GM10248 (cell line): Measurements from ENCODE around the gene HACD2.

ENCODE experiments used
- CTCF ChIA-PET: fragments of 300-600 bp; sonication (Branson Sonifier 250); formaldehyde crosslinking; extraction: SDS; loops from one replicate; lab custom pipeline; 2021; ENCODE audit warnings: antibody characterized with exemption; lab: Yijun Ruan, JAX
- POLR2A ChIA-PET: fragments of 350-650 bp; sonication (Branson Sonifier 250); formaldehyde crosslinking; extraction: SDS; loops from one replicate; lab custom pipeline; 2020; ENCODE audit warnings: antibody characterized with exemption; lab: Yijun Ruan, JAX
- DNase-seq: peaks from one replicate; pipeline ENCODE4 v3.0.0; 2012; ENCODE audit errors: extremely low spot score
- CTCF ChIP-seq: IDR thresholded peaks from 2 replicates; pipeline ENCODE4 v1.5.1; 2012; ENCODE audit warnings: mild to moderate bottlenecking, low read depth; ENCODE audit errors: extremely low read depth, missing control alignments, control extremely low read depth

Gene HACD2

DNA sequence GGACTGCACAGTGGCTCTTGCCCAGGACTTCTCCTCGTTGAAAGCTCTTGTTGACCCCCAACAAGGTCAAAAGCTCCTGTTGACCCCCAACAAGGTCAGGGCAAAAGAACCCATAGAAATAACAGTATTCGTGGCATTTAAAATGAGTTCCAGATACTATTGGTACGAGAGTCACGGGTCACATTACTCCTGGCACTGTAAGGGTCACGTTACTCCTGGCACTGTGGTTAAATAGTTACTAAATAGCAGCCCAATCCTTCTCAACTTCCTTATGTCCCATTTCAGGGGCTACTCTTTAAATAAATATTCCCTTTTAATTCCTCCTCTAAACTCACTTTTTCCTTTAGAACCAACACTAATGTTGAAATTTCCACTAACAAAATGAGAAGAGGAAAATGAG lies 117.8 kb downstream of the HACD2 start:
- ChIA-PET POLR2A (no interaction called here), CTCF (interaction anchor here (0.9 to 1.5 kb wide), 3 partner anchors 16 to 92 kb away, joined by 3 read pairs; no protein-coding TSS in a partner anchor)
- TF ChIP-seq CTCF: no peak
- no peak for DNase-seq

DNA sequence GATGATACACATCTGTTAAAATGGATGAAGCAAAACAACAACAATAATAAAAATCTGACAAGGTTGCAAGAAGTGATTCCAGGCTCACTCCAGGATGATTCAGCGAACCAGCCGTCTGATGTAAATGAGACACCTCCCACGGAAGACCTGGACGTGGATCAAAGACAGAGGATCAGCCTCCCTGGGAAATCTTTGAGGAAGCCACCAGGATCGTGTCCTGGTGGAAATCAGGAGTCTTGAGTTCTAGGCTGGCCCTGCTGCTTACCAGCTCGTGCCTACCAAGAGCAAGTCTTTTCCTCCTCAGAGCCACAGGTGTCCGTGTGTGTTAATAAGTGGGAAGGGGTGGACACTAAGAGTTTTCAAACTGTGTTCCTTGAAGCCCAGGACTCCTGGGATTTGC lies 120.6 kb downstream of the HACD2 start:
- DNase-seq: no peak
- TF ChIP-seq CTCF: no peak
- POLR2A ChIA-PET: no interaction called here
- CTCF ChIA-PET: interaction anchor here (1.2 kb wide), 1 partner anchor 157 kb away, joined by 3 read pairs; no protein-coding TSS in a partner anchor

DNA sequence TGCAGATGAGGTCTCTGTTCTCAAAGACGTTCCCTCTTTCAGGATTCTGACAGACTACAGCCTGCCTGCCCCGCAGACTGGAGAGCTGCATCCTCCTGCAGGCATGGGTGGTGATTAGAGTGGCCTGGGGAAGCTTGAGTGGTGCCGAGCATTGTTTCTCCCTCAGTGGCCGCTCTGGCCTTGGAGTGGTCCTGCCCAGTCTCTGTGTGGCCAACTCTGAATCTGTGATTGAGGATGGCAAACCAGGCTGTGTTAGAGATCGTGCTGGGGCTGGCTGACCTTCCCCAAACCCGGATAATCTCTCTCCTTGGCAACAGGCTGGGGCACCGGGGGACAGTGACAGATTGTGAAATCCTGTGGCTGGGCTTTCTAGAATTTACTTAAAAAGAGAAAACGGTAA lies 125.0 kb downstream of the HACD2 start:
- no peak for TF ChIP-seq CTCF
- POLR2A ChIA-PET: no interaction called here
- CTCF ChIA-PET: no interaction called here
- no peak for DNase-seq

DNA sequence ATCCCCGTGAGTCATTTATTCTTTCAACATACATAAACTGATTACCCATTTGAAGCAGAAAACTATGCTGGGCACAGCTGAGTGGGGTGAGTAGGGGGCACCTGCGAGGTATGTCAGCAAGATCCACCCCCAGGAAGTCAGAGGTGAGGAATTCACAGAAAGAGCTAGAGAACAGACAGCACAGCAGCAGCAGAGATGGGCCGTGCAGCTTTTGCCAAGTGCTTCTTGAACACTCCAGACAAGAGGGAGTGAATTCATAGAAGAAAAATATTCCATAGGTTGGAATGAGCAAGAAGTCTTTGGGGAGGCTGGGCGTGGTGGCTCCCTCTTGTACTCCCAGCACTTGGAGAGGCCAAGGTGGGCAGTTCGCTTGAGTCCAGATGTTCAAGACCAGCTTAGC lies 126.6 kb downstream of the HACD2 start:
- no peak for DNase-seq
- POLR2A ChIA-PET: no interaction called here
- TF ChIP-seq CTCF: no peak
- CTCF ChIA-PET: no interaction called here

- POLR2A ChIA-PET: no interaction called here
- no peak for DNase-seq
- CTCF ChIA-PET: no interaction called here
- TF ChIP-seq CTCF: no peak
Observed at GRCh38 chr3:123457841-123458240, 127.0 kb downstream of the HACD2 start.

- CTCF ChIA-PET: no interaction called here
- DNase-seq: no peak
- POLR2A ChIA-PET: no interaction called here
- no peak for TF ChIP-seq CTCF
Observed at GRCh38 chr3:123453675-123454074, 131.2 kb downstream of the HACD2 start.

GRCh38 chr3:123451186-123451585 lies 133.7 kb downstream of the HACD2 start:
- DNase-seq: no peak
- CTCF ChIA-PET: interaction anchor here (5.7 kb wide), 1 partner anchor 108 kb away, joined by 32 read pairs; no protein-coding TSS in a partner anchor
- POLR2A ChIA-PET: no interaction called here
- TF ChIP-seq CTCF: no peak
